Colonic mucosa (tissue), 4 donors: ENCODE data around the gene KCNMB3. TPM values are rescaled to one million over a fixed set of nuclear protein-coding genes. Genes with fewer than 3 reads are reported as not detected.
"Not testable (repeated sequence)": the region's sequence is repeated elsewhere in the genome, so short reads cannot be mapped to it uniquely, and the experiment has no call there.

Source experiments
- DNase-seq: peaks from one replicate; pipeline ENCODE4 v3.0.0-alpha.2; 2020
- H3K27ac ChIP-seq: fragments of 200-600 bp; one replicate; pipeline ENCODE4 v1.8.0; 2021
- H3K27me3 ChIP-seq: fragments of 200-600 bp; one replicate; pipeline ENCODE4 v1.8.0; 2021
- H3K36me3 ChIP-seq: fragments of 200-600 bp; one replicate; pipeline ENCODE4 v1.8.0; 2021
- H3K4me1 ChIP-seq: fragments of 200-600 bp; one replicate; pipeline ENCODE4 v1.8.0; 2021; ENCODE audit warnings: mild to moderate bottlenecking
- H3K4me3 ChIP-seq: fragments of 200-600 bp; one replicate; pipeline ENCODE4 v1.8.0; 2021
- H3K9ac ChIP-seq, 2 donors: one replicate each; pipeline ENCODE4 v1.7.0; 2013; ENCODE audit warnings: control low read depth in 2 of 2, low read depth in 2 of 2, low read length in 2 of 2
- H3K9me3 ChIP-seq: fragments of 200-600 bp; one replicate; pipeline ENCODE4 v1.8.0; 2021
- CTCF ChIP-seq: fragments of 200-600 bp; IDR thresholded peaks from one replicate; pipeline ENCODE4 v1.8.0; 2022; ENCODE audit warnings: antibody characterized with exemption, mild to moderate bottlenecking
- intact Hi-C: fragments of 100-400 bp; cut with DNase I; formaldehyde crosslinking; loops from one replicate; pipeline ENCODE4 v1.14.1; 2022
- total RNA-seq, 2 donors: library from RNA; stranded (reverse); fragmentation: NEBNext Ultra II Directional in 1 of 2; extraction: Animal tissue kit (Norgen Biotek cat#: 25700) in 1 of 2; gene quantifications; one replicate each; pipeline ENCODE4 v1.2.1, GENCODE V29; 2021
- donor health status: healthy.
- donor health status: DM: no; HTN: no; CAD: no.
- donor health status: DM: no; HTN: no; CAD: no.

The KCNMB3 gene
- total RNA-seq, 2 donors from 2014 or later: 1.5 to 1.7 TPM

GRCh38 chr3:179256813-179257212, 5.9 kb upstream of the KCNMB3 start:
- H3K9ac ChIP-seq: no peak overlapping the region
- H3K36me3 ChIP-seq: no peaks in the 10 kb centered on the region
- H3K4me1 ChIP-seq: no peaks in the 10 kb centered on the region
- intact Hi-C loops: no loop called here
- TF ChIP-seq CTCF: no peak
- H3K27ac ChIP-seq: no peak overlapping the region
- H3K9me3 ChIP-seq: no peaks in the 10 kb centered on the region
- no peaks in the 10 kb centered on the region for H3K27me3 ChIP-seq
- no peak overlapping the region for H3K4me3 ChIP-seq
- DNase-seq: no peak

GRCh38 chr3:179247289-179248015, 3.5 kb downstream of the KCNMB3 start:
- Histone ChIP-seq H3K9me3 (no peaks in the 10 kb centered on the region), H3K4me1 (no peaks in the 10 kb centered on the region), H3K36me3 (no peaks in the 10 kb centered on the region), H3K27me3 (no peaks in the 10 kb centered on the region), H3K9ac (no peak overlapping the region), H3K4me3 (no peak overlapping the region), H3K27ac (no peak overlapping the region)
- intact Hi-C loops: no loop called here
- DNase-seq: no peak
- no peak for TF ChIP-seq CTCF

- Histone ChIP-seq H3K4me1 (no peaks in the 10 kb centered on the region), H3K9me3 (no peaks in the 10 kb centered on the region), H3K27me3 (no peaks in the 10 kb centered on the region), H3K4me3 (no peak overlapping the region), H3K27ac (no peak overlapping the region), H3K9ac (no peak overlapping the region), H3K36me3 (no peaks in the 10 kb centered on the region)
- intact Hi-C loops: no loop called here
- no peak for TF ChIP-seq CTCF
- no peak for DNase-seq
Measured at GRCh38 chr3:179244878-179245277, 6.0 kb downstream of the KCNMB3 start.

GRCh38 chr3:179242859-179243258, 8.1 kb downstream of the KCNMB3 start:
- H3K4me1 ChIP-seq, DNase-seq, H3K9me3 ChIP-seq, H3K36me3 ChIP-seq, intact Hi-C loops, H3K27ac ChIP-seq, H3K27me3 ChIP-seq, H3K4me3 ChIP-seq, H3K9ac ChIP-seq: not testable (repeated sequence)

- H3K27me3 ChIP-seq, H3K27ac ChIP-seq, H3K36me3 ChIP-seq, H3K4me3 ChIP-seq, intact Hi-C loops, H3K4me1 ChIP-seq, DNase-seq, H3K9me3 ChIP-seq, H3K9ac ChIP-seq: not testable (repeated sequence)
Measured at GRCh38 chr3:179240299-179240698, 10.6 kb downstream of the KCNMB3 start.

GRCh38 chr3:179236669-179237301, 14.1 kb downstream of the KCNMB3 start:
- H3K27me3 ChIP-seq: no peaks in the 10 kb centered on the region
- DNase-seq: no peak
- H3K27ac ChIP-seq: no peak overlapping the region
- H3K4me1 ChIP-seq: no peaks in the 10 kb centered on the region
- TF ChIP-seq CTCF: no peak
- intact Hi-C loops: no loop called here
- no peak overlapping the region for H3K9ac ChIP-seq
- H3K4me3 ChIP-seq: no peak overlapping the region
- no peaks in the 10 kb centered on the region for H3K9me3 ChIP-seq
- H3K36me3 ChIP-seq: no peaks in the 10 kb centered on the region
